ENCODE measurements around the gene CCDC177.

Gene CCDC177

GRCh38 chr14:69611172-69612013, 36.7 kb upstream of the CCDC177 start, which contains the start of gene SUSD6:
Gene SUSD6 (plus strand): TSS chr14:69611596. CDS start chr14:69658593, 46,997 bp downstream.
- Histone ChIP-seq H3K27ac (ENCODE audit: extremely low read depth, low read depth, low read length) (peak within 1 kb of the TSS; percentile 73), H3K9me3 (ENCODE audit: control insufficient read depth, insufficient read depth, low read depth, low read length) (no peaks in the 10 kb centered on the region), H3K36me3 (ENCODE audit: control insufficient read depth in 2 of 2, insufficient read depth in 1 of 2, low read length in 2 of 2) (no peaks in the 10 kb centered on the region), H3K4me1 (ENCODE audit: control insufficient read depth, insufficient read depth, low read length) (peaks cover 20% of the 10 kb centered on the region), H3K4me3 (ENCODE audit: low read depth, low read length) (peak within 1 kb of the TSS; percentile 72)
- ChIA-PET CTCF (interaction anchor here (0.6 to 0.9 kb wide), 3 partner anchors 8 to 35 kb away, joined by 3 to 4 read pairs (median 3); no protein-coding TSS in a partner anchor), POLR2A (interaction anchor here (0.6 to 1.9 kb wide), 10 partner anchors 23 to 685 kb away, joined by 3 to 5 read pairs (median 4); partner anchors contain the start of gene SRSF5)
- TF ChIP-seq PRDM4 (tag by site-specific recombination; IDR thresholded peaks at IDR 0.05) (no peak), ZNF146 (tag by site-specific recombination; IDR thresholded peaks at IDR 0.05) (no peak), SP7 (tag by site-specific recombination; IDR thresholded peaks at IDR 0.05) (no peak; the same call in 1 of the 2 replicates), ZNF121 (tag by site-specific recombination; IDR thresholded peaks at IDR 0.05) (no peak), BCL11A (tag by site-specific recombination; IDR thresholded peaks at IDR 0.05; ENCODE audit: low read depth) (no peak), ZNF670 (tag by site-specific recombination; IDR thresholded peaks at IDR 0.05; ENCODE audit: low read depth) (no peak), ZNF266 (tag by site-specific recombination; IDR thresholded peaks at IDR 0.05; ENCODE audit: low read depth) (no peak), ZSCAN30 (tag by site-specific recombination; IDR thresholded peaks at IDR 0.05) (no peak), YY1 (tag by site-specific recombination; IDR thresholded peaks at IDR 0.05) (no peak), ZFP69B (tag by site-specific recombination; IDR thresholded peaks at IDR 0.05) (no peak), SALL2 (tag by site-specific recombination; IDR thresholded peaks at IDR 0.05; ENCODE audit: borderline replicate concordance) (no peak), ZIC2 (tag by site-specific recombination; IDR thresholded peaks at IDR 0.05) (peak; percentile 21; the same call in 1 of the 2 replicates), KLF1 (tag by site-specific recombination; IDR thresholded peaks at IDR 0.05) (no peak), CTCF (tag by site-specific recombination; IDR thresholded peaks at IDR 0.05) (no peak), EGR2 (tag by site-specific recombination; IDR thresholded peaks at IDR 0.05; ENCODE audit: low read depth) (no peak), HOXA7 (CRISPR knock-in tag; IDR thresholded peaks at IDR 0.05; ENCODE audit: borderline replicate concordance) (no peak), ZNF585B (tag by site-specific recombination; IDR thresholded peaks at IDR 0.05) (peak; percentile 10; the same call in 1 of the 2 replicates), YY2 (tag by site-specific recombination; IDR thresholded peaks at IDR 0.05) (no peak), ZXDB (tag by site-specific recombination; IDR thresholded peaks at IDR 0.05) (no peak), SP2 (tag by site-specific recombination; IDR thresholded peaks at IDR 0.05) (0 out of 2 replicates have a peak, but pooled peaks have one; percentile 18), PATZ1 (tag by site-specific recombination; IDR thresholded peaks at IDR 0.05) (no peak), ZNF138 (tag by site-specific recombination; IDR thresholded peaks at IDR 0.05; ENCODE audit: borderline replicate concordance) (no peak), ZNF488 (tag by site-specific recombination; IDR thresholded peaks at IDR 0.05) (no peak), ZNF155 (tag by site-specific recombination; IDR thresholded peaks at IDR 0.05) (no peak), ZNF76 (tag by site-specific recombination; IDR thresholded peaks at IDR 0.05; ENCODE audit: borderline replicate concordance, low read depth) (no peak), HOXC10 (CRISPR knock-in tag; IDR thresholded peaks at IDR 0.05) (no peak), GLIS2 (tag by site-specific recombination; IDR thresholded peaks at IDR 0.05) (peak; percentile 72)
- TF ChIP-seq, protein P1, sequence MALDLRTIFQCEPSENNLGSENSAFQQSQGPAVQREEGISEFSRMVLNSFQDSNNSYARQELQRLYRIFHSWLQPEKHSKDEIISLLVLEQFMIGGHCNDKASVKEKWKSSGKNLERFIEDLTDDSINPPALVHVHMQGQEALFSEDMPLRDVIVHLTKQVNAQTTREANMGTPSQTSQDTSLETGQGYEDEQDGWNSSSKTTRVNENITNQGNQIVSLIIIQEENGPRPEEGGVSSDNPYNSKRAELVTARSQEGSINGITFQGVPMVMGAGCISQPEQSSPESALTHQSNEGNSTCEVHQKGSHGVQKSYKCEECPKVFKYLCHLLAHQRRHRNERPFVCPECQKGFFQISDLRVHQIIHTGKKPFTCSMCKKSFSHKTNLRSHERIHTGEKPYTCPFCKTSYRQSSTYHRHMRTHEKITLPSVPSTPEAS (tag by site-specific recombination; IDR thresholded peaks at IDR 0.05) = no peak
- TF ChIP-seq, protein P2, sequence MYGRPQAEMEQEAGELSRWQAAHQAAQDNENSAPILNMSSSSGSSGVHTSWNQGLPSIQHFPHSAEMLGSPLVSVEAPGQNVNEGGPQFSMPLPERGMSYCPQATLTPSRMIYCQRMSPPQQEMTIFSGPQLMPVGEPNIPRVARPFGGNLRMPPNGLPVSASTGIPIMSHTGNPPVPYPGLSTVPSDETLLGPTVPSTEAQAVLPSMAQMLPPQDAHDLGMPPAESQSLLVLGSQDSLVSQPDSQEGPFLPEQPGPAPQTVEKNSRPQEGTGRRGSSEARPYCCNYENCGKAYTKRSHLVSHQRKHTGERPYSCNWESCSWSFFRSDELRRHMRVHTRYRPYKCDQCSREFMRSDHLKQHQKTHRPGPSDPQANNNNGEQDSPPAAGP (tag by site-specific recombination; IDR thresholded peaks at IDR 0.05) = no peak

Measured in HEK293 (cell line).